Activated T-cell treated with anti-CD3 and anti-CD28 coated beads for 1 hour (primary cell): ENCODE results near the gene XDH.

Experiments
- DNase-seq: peaks from one replicate; pipeline ENCODE4 v3.0.0-alpha.2; 2020; ENCODE audit warnings: low read depth

The XDH gene

GRCh38 chr2:31365348-31365747 is 49.2 kb downstream of the XDH start:
- no peak for DNase-seq

GRCh38 chr2:31363956-31364750 is 50.4 kb downstream of the XDH start:
- DNase-seq, result no peak

- no peak for DNase-seq
These were observed 52.0 kb downstream of the XDH start for GRCh38 chr2:31362581-31362980.

GRCh38 chr2:31359229-31359628 is 55.3 kb downstream of the XDH start:
- no peak for DNase-seq

- no peak for DNase-seq
These were observed 59.7 kb downstream of the XDH start for GRCh38 chr2:31354837-31355236.

GRCh38 chr2:31353179-31353578 is 61.4 kb downstream of the XDH start:
- DNase-seq, result no peak

- no peak for DNase-seq
These were observed 64.9 kb downstream of the XDH start for GRCh38 chr2:31349684-31350083.

- DNase-seq, result no peak
These were observed 65.4 kb downstream of the XDH start for GRCh38 chr2:31349160-31349559.

GRCh38 chr2:31348618-31349017 is 65.9 kb downstream of the XDH start:
- DNase-seq, result no peak

- DNase-seq, result no peak
These were observed 66.8 kb downstream of the XDH start for GRCh38 chr2:31347750-31348149.

GRCh38 chr2:31347319-31347718 is 67.2 kb downstream of the XDH start:
- no peak for DNase-seq

- no peak for DNase-seq
These were observed 70.1 kb downstream of the XDH start for GRCh38 chr2:31344447-31344846.

GRCh38 chr2:31341351-31341750 is 73.2 kb downstream of the XDH start:
- DNase-seq, result no peak

GRCh38 chr2:31339696-31340095 is 74.8 kb downstream of the XDH start:
- DNase-seq, result no peak

GRCh38 chr2:31337860-31338259 is 76.7 kb downstream of the XDH start:
- DNase-seq, result no peak

- no peak for DNase-seq
These were observed 77.3 kb downstream of the XDH start for GRCh38 chr2:31337197-31337596.

- DNase-seq, result no peak
These were observed 78.5 kb downstream of the XDH start for GRCh38 chr2:31335921-31336585.

- no peak for DNase-seq
These were observed 80.1 kb downstream of the XDH start for GRCh38 chr2:31334311-31335026.

GRCh38 chr2:31333527-31334183 is 80.9 kb downstream of the XDH start:
- peak; percentile 67 for DNase-seq

- no peak for DNase-seq
These were observed 81.5 kb downstream of the XDH start for GRCh38 chr2:31333046-31333445.

GRCh38 chr2:31332521-31332920 is 82.0 kb downstream of the XDH start:
- no peak for DNase-seq

GRCh38 chr2:31331156-31331555 is 83.4 kb downstream of the XDH start:
- no peak for DNase-seq
